Right atrium auricular region (tissue), 2 donors: ENCODE results near the gene RPL12. TPM values are rescaled to one million over a fixed set of nuclear protein-coding genes. Genes with fewer than 3 reads are reported as not detected.

Experiments
- DNase-seq: peaks from one replicate; pipeline ENCODE4 v3.0.0-alpha.2; 2019; ENCODE audit warnings: low spot score
- H3K27ac ChIP-seq, 2 donors: fragments of 200-600 bp; sonication (generic); 1 replicate in 1 of 2; 2 replicates in 1 of 2; pipeline ENCODE4 v1.5.1; 2016 to 2019
- H3K27me3 ChIP-seq, 2 donors: fragments of 200-600 bp; sonication (generic); one replicate each; pipeline versions ENCODE4 v1.5.1 to v1.6.0; 2017 to 2019
- H3K36me3 ChIP-seq: fragments of 200-600 bp; sonication (generic); one replicate; pipeline ENCODE4 v1.5.1; 2016
- H3K4me1 ChIP-seq, 2 donors: fragments of 200-600 bp; sonication (generic); one replicate each; pipeline versions ENCODE4 v1.5.1 to v1.6.0; 2017 to 2019
- H3K4me3 ChIP-seq, 2 donors: fragments of 200-600 bp; sonication (generic); 1 replicate in 1 of 2; 2 replicates in 1 of 2; pipeline ENCODE4 v1.5.1; 2017 to 2019; ENCODE audit warnings: mild to moderate bottlenecking in 1 of 2, moderate library complexity in 1 of 2
- H3K9me3 ChIP-seq, 2 donors: fragments of 200-600 bp; sonication (generic); one replicate each; pipeline ENCODE4 v1.5.1; 2019
- total RNA-seq, 2 donors: library from RNA; depleted of rRNA; stranded (reverse); fragments of >200 nt; gene quantifications; one replicate each; pipeline ENCODE4 v1.1.0, GENCODE V29; 2016
- TF ChIP-seq, protein P1 (sequence below), 2 donors: fragments of 200-600 bp; sonication (generic); IDR thresholded peaks; one replicate each; pipeline ENCODE4 v1.5.1; 2019; ENCODE audit warnings: antibody characterized with exemption in 2 of 2

The RPL12 gene
- total RNA-seq, 2 donors from 2014 or later: 623 to 1,266 TPM

DNA sequence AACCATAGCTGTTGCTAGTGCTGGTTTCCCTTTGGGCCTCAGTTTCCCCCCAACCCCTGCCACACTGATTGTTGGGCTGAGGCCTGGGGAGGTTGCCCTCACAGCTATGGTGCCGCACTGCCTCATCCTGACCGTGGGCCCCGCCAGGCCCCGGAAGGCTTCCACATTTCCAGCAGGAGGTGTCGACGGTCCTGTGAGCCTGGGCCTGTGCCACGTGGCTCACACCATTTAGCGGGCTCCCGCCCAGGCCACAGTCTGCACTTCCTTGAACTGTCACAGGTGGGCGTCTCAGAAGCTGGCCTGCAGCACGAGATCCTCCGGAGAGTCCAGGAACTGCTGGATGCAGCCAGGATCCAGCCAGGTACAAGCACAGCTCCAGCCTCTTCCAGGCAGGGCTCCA, 45.8 kb upstream of the RPL12 start:
- H3K27ac ChIP-seq: no peak overlapping the region
- no peak overlapping the region for H3K4me3 ChIP-seq
- H3K4me1 ChIP-seq: peaks cover 0 to 33% of the 10 kb centered on the region in 2 donors
- H3K36me3 ChIP-seq: peaks cover 37% of the 10 kb centered on the region
- H3K27me3 ChIP-seq: no peaks in the 10 kb centered on the region
- TF ChIP-seq, protein P1, sequence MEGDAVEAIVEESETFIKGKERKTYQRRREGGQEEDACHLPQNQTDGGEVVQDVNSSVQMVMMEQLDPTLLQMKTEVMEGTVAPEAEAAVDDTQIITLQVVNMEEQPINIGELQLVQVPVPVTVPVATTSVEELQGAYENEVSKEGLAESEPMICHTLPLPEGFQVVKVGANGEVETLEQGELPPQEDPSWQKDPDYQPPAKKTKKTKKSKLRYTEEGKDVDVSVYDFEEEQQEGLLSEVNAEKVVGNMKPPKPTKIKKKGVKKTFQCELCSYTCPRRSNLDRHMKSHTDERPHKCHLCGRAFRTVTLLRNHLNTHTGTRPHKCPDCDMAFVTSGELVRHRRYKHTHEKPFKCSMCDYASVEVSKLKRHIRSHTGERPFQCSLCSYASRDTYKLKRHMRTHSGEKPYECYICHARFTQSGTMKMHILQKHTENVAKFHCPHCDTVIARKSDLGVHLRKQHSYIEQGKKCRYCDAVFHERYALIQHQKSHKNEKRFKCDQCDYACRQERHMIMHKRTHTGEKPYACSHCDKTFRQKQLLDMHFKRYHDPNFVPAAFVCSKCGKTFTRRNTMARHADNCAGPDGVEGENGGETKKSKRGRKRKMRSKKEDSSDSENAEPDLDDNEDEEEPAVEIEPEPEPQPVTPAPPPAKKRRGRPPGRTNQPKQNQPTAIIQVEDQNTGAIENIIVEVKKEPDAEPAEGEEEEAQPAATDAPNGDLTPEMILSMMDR (IDR thresholded peaks at IDR 0.05): no peak
- DNase-seq: no peak
- no peaks in the 10 kb centered on the region for H3K9me3 ChIP-seq

DNA sequence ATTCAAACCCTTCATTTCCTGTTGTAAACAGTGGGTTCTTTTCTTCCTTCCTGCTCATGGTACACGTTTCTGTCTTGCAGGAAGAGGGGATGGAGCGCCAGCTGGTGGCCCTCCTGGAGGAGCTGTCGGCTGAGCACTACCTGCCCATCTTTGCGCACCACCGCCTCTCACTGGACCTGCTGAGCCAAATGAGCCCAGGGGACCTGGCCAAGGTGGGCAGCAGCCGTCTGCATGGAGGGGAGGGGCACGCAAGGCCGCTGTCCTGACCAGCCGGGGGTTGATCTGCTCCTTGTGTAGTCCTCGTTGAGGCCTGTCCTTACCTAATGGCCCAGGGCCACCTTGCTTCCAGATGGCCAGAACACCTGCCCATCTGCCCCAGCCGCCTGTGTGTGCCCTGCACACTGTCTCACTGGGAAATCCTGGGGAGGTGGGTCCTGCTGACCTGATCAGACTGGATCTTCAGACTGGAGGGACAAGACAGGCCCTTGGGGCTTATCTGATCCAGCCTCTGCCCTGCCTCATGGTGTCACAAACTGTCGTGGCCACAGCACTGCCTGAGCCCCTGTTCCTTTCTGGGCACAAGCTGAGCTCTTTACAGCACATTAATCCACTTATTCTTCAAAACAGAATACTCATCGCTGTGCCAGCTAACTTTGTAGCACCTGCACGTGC, 44.8 kb upstream of the RPL12 start:
- Histone ChIP-seq H3K9me3 (no peaks in the 10 kb centered on the region), H3K27ac (peak overlapping the region; percentile 82 to 88), H3K4me1 (peaks cover 0 to 33% of the 10 kb centered on the region in 2 donors), H3K27me3 (no peaks in the 10 kb centered on the region), H3K36me3 (peaks cover 46% of the 10 kb centered on the region), H3K4me3 (no peak overlapping the region)
- no peak for DNase-seq
- TF ChIP-seq, protein P1 (IDR thresholded peaks at IDR 0.05): no peak

DNA sequence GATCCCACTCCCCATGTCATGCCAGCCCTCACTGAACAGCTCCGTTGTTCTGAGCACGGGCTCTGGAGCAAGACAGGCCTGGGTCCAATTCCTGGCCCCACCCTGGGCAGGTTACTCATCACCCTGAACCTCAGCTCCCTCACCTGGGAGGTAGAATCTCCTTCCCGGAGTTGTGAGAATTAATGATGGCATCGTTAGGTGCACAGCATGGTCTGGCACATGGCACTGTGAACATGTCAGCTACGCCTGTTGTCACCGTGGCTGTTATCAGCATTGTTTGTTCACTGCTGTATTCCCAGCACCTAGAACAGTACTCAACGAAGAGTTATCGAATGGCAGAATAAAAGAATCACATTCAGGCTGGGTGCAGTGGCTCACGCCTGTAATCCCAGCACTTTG, 43.1 kb upstream of the RPL12 start:
- H3K4me1 ChIP-seq: peaks cover 0 to 33% of the 10 kb centered on the region in 2 donors
- peak overlapping the region; percentile 82 to 88 for H3K27ac ChIP-seq
- DNase-seq: no peak
- peaks cover 62% of the 10 kb centered on the region for H3K36me3 ChIP-seq
- TF ChIP-seq, protein P1 (IDR thresholded peaks at IDR 0.05): no peak
- H3K9me3 ChIP-seq: no peaks in the 10 kb centered on the region
- H3K27me3 ChIP-seq: no peaks in the 10 kb centered on the region
- H3K4me3 ChIP-seq: no peak overlapping the region

DNA sequence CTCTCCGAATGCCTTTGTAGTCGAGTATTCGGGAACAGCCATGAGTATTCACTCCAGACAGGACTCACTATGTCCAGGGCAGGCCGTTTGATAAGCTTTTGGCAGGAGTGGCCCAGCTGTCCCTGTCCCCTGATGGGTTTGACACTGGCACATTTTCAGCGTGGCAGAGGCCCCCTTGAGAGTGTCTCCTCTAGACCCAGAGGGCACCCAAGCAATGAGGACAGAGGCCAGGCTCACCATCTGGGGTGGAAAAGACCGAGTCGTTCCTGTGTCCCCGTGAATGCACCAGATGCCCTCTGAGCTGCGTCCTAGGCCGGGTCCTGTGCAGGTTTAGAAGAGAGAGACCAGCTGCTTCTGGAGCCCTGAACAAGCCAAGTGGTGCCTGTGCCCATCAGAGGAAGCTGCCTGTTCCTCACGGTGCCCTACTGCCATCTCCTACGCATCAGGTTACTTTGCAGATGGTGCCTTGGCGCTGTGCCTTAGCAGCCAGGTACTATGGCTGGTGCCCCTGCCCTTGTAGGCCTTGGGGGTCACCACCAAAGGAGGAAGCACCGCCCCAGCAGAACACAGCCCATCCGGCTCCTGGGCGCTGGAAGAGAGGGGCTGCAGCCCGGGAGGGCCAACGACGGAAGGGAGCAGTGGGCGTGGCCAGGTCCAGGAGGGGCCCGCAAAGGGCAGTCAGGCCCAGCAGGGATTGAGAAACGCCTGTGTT, 42.5 kb upstream of the RPL12 start:
- Histone ChIP-seq H3K27ac (peak overlapping the region; percentile 82 to 88), H3K36me3 (peaks cover 68% of the 10 kb centered on the region), H3K27me3 (no peaks in the 10 kb centered on the region), H3K4me3 (no peak overlapping the region), H3K9me3 (no peaks in the 10 kb centered on the region), H3K4me1 (peaks cover 0 to 33% of the 10 kb centered on the region in 2 donors)
- DNase-seq: no peak
- TF ChIP-seq, protein P1 (IDR thresholded peaks at IDR 0.05): no peak

DNA sequence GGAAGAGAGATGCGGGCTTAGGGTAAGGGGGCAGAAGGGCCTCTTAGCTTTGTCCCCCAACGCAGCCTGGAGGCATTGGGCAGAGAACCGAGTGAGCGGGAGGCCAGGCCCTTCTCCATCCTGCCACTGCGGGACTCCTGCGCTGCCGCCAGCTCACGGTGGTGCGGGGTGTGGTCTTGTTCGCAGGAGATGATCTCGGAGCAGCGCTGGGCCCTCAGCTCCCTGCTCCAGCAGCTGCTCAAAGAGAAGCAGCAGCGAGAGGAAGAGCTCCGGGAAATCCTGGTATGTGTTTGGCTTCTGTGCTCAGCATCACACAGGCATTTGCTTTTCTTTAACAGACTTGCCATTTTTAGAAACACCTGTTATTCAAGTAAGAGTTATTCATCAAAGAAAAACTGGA, 41.4 kb upstream of the RPL12 start:
- Histone ChIP-seq H3K4me3 (no peak overlapping the region), H3K36me3 (peaks cover 68% of the 10 kb centered on the region), H3K9me3 (no peaks in the 10 kb centered on the region), H3K27me3 (no peaks in the 10 kb centered on the region), H3K4me1 (peaks cover 0 to 33% of the 10 kb centered on the region in 2 donors), H3K27ac (peak overlapping the region in 1 of 2 donors; percentile 82)
- DNase-seq: no peak
- TF ChIP-seq, protein P1 (IDR thresholded peaks at IDR 0.05): no peak
